Measurements from ENCODE around the gene WASHC2C.
"Not testable (repeated sequence)": the region's sequence is repeated elsewhere in the genome, so short reads cannot be mapped to it uniquely, and the experiment has no call there.

DNA sequence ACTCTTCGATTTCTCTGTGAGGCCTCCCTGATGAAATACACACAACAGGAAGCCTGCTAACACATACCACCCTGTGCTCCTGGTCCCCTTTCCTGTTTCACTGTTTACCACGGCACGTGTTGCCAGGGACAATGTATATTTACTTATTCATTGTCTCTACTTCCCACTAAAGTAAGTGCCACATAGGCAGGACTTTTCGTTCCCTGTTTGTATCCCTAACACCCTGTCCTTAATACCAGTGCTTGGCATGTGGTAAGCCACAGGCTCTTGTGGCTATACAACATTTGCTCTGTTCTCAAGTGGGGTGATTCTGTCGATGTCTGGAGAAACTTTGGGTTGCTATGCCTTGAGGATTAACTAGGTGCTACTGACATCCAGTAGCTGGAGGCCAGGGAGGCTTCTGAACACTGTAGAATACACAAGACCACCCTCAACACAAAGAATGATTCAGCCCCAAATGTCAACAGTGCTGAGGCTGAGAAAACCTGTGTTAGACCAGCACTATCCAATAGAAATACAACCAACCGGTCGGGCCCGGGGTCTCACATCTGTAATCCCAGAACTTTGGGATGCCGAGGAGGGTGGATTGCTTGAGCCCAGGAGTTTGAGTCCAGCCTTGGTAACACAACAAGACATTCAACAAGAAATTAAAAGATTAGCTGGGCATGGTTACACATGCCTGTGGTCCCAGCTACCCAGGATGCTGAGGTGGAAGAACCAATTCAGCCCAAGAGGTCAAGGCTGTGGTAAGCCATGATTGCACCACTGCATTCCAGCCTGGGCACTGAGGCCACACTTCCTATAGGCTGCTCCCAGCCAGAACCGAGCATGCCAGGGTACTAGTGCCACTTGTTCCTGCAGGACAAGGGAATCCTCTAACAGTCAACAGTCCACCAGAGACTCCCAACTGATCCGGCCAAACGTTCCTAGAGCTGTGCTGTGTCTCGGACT, 76.3 kb downstream of the WASHC2C start:
- not testable (repeated sequence) for TF ChIP-seq POLR2A (IDR thresholded peaks at IDR 0.05)
- TF ChIP-seq, protein P1, sequence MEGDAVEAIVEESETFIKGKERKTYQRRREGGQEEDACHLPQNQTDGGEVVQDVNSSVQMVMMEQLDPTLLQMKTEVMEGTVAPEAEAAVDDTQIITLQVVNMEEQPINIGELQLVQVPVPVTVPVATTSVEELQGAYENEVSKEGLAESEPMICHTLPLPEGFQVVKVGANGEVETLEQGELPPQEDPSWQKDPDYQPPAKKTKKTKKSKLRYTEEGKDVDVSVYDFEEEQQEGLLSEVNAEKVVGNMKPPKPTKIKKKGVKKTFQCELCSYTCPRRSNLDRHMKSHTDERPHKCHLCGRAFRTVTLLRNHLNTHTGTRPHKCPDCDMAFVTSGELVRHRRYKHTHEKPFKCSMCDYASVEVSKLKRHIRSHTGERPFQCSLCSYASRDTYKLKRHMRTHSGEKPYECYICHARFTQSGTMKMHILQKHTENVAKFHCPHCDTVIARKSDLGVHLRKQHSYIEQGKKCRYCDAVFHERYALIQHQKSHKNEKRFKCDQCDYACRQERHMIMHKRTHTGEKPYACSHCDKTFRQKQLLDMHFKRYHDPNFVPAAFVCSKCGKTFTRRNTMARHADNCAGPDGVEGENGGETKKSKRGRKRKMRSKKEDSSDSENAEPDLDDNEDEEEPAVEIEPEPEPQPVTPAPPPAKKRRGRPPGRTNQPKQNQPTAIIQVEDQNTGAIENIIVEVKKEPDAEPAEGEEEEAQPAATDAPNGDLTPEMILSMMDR (IDR thresholded peaks at IDR 0.05): not testable (repeated sequence)
